ENCODE results near the gene LY86.

- TF ChIP-seq POLR2A (IDR thresholded peaks at IDR 0.05) (no peak), CTCF (IDR thresholded peaks at IDR 0.05) (no peak)
Measured at GRCh38 chr6:6605873-6606272, 17.4 kb downstream of the LY86 start.

All from testis (tissue), 2 donors.